HepG2 (cell line): ENCODE measurements around the gene FTCD. TPM values are rescaled to one million over a fixed set of nuclear protein-coding genes. Genes with fewer than 3 reads are reported as not detected.

ENCODE experiments used
- ASH2L ChIP-seq: fragments of 300-600, 200-600 bp; sonication (generic); IDR thresholded peaks from 2 replicates; pipeline ENCODE4 v1.7.0; 2017; ENCODE audit warnings: low read depth, mild to moderate bottlenecking, moderate library complexity, mixed read lengths, low read length; ENCODE audit not compliant: insufficient read length
- GABPB1 ChIP-seq: IDR thresholded peaks from 2 replicates; pipeline ENCODE4 v1.6.1; 2016; ENCODE audit warnings: mild to moderate bottlenecking, missing genetic modification reagents, moderate library complexity, missing compliant biosample characterization
- KDM2A ChIP-seq: sonication (generic); formaldehyde crosslinking; IDR thresholded peaks from 2 replicates; pipeline ENCODE4 v1.4.0; 2020; ENCODE audit warnings: low read depth, missing genetic modification reagents, borderline replicate concordance
- KDM5B ChIP-seq: sonication (generic); formaldehyde crosslinking; IDR thresholded peaks from 2 replicates; pipeline ENCODE4 v1.4.0; 2020; ENCODE audit warnings: missing genetic modification reagents, mild to moderate bottlenecking, borderline replicate concordance
- KLF13 ChIP-seq: sonication (generic); formaldehyde crosslinking; IDR thresholded peaks from 2 replicates; pipeline ENCODE4 v1.4.0; 2020; ENCODE audit warnings: mild to moderate bottlenecking, missing genetic modification reagents
- MEIS1 ChIP-seq: sonication (generic); formaldehyde crosslinking; IDR thresholded peaks from 2 replicates; pipeline ENCODE4 v1.9.0; 2021; ENCODE audit warnings: mild to moderate bottlenecking, missing genetic modification reagents, moderate library complexity, borderline replicate concordance
- NCOA2 ChIP-seq: sonication (generic); formaldehyde crosslinking; IDR thresholded peaks from 2 replicates; pipeline ENCODE4 v1.8.0; 2022; ENCODE audit warnings: inconsistent platforms
- NRL ChIP-seq: sonication (generic); formaldehyde crosslinking; IDR thresholded peaks from 2 replicates; pipeline ENCODE4 v1.5.0; 2020; ENCODE audit warnings: missing genetic modification reagents, mild to moderate bottlenecking, moderate library complexity, borderline replicate concordance
- POLR2A ChIP-seq, 2 experiments: IDR thresholded peaks; 2 replicates each; pipeline ENCODE4 v1.6.1; 2011; ENCODE audit warnings: low read depth in 2 of 2, low read length in 2 of 2, mild to moderate bottlenecking in 1 of 2, moderate library complexity in 1 of 2; ENCODE audit not compliant: insufficient read depth in 1 of 2
- POLR2AphosphoS5 ChIP-seq: IDR thresholded peaks from 2 replicates; pipeline ENCODE4 v1.6.1; 2012; ENCODE audit warnings: low read depth, low read length
- SETDB1 ChIP-seq: sonication (generic); formaldehyde crosslinking; IDR thresholded peaks from 2 replicates; pipeline ENCODE4 v1.5.1; 2020; ENCODE audit warnings: missing genetic modification reagents, mild to moderate bottlenecking, borderline replicate concordance
- SRF ChIP-seq: IDR thresholded peaks from 2 replicates; pipeline ENCODE4 v1.6.1; 2011; ENCODE audit warnings: mild to moderate bottlenecking, low read depth, low read length, moderate library complexity
- ZBTB8A ChIP-seq: sonication (generic); formaldehyde crosslinking; IDR thresholded peaks from 2 replicates; pipeline ENCODE4 v1.4.0; 2020; ENCODE audit warnings: mild to moderate bottlenecking, low read depth, missing genetic modification reagents, borderline replicate concordance
- ZNF30 ChIP-seq: sonication (generic); formaldehyde crosslinking; IDR thresholded peaks from 2 replicates; pipeline ENCODE4 v1.5.0; 2020; ENCODE audit warnings: mild to moderate bottlenecking, missing genetic modification reagents
- ZNF317 ChIP-seq: sonication (generic); formaldehyde crosslinking; IDR thresholded peaks from 2 replicates; pipeline ENCODE4 v1.5.0; 2020; ENCODE audit warnings: mild to moderate bottlenecking, missing genetic modification reagents
- ZNF329 ChIP-seq: sonication (generic); formaldehyde crosslinking; IDR thresholded peaks from 2 replicates; pipeline ENCODE4 v1.9.0; 2021; ENCODE audit warnings: low read depth, mild to moderate bottlenecking, missing genetic modification reagents
- ZNF546 ChIP-seq: sonication (generic); formaldehyde crosslinking; conservative IDR thresholded peaks from 2 replicates; pipeline ENCODE4 v1.8.1; 2023; ENCODE audit warnings: mild to moderate bottlenecking, missing genetic modification reagents
- ZNF556 ChIP-seq: sonication (generic); formaldehyde crosslinking; IDR thresholded peaks from 2 replicates; pipeline ENCODE4 v1.4.0; 2020; ENCODE audit warnings: mild to moderate bottlenecking, missing genetic modification reagents, borderline replicate concordance
- polyA plus RNA-seq, 8 experiments: library from polyadenylated mRNA; depleted of rRNA in 3 of 8; stranded (reverse) in 7 of 8; unstranded in 1 of 8; fragments of >200 nt; fragmentation: Illumina TruSeq in 4 of 8; extraction: Trizol in 4 of 8; gene quantifications; 2 replicates each; pipeline versions ENCODE4 v1.2.1 to v1.2.3, GENCODE V29; 2011 to 2016; ENCODE audit warnings: low read depth in 4 of 8, missing spikeins in 1 of 8, mixed read lengths in 1 of 8; ENCODE audit not compliant: insufficient read depth in 1 of 8
- total RNA-seq, 5 experiments: library from RNA; depleted of rRNA; stranded (reverse); fragments of >200 nt; fragmentation: Illumina TruSeq; extraction: Trizol; gene quantifications; 2 replicates each; pipeline ENCODE4 v1.2.3, GENCODE V29; 2016; ENCODE audit warnings: low read depth in 1 of 5
- TF ChIP-seq, protein P1 (sequence below): sonication (generic); formaldehyde crosslinking; IDR thresholded peaks from 2 replicates; pipeline ENCODE4 v1.5.0; 2020; ENCODE audit warnings: mild to moderate bottlenecking, missing genetic modification reagents, borderline replicate concordance
- TF ChIP-seq, protein P2 (sequence below): IDR thresholded peaks from 2 replicates; pipeline ENCODE4 v1.6.1; 2016; ENCODE audit warnings: mild to moderate bottlenecking, missing biosample characterization, missing genetic modification reagents
- TF ChIP-seq, protein P3 (sequence below): sonication (generic); formaldehyde crosslinking; IDR thresholded peaks from 2 replicates; pipeline ENCODE4 v1.4.0; 2020; ENCODE audit warnings: missing genetic modification reagents

FTCD gene
- total and polyA plus RNA-seq, 2 of the 13 experiments (the other 11 are each of a cell fraction or from before 2014, with no cell fraction given) = 75.7 to 105 TPM

DNA sequence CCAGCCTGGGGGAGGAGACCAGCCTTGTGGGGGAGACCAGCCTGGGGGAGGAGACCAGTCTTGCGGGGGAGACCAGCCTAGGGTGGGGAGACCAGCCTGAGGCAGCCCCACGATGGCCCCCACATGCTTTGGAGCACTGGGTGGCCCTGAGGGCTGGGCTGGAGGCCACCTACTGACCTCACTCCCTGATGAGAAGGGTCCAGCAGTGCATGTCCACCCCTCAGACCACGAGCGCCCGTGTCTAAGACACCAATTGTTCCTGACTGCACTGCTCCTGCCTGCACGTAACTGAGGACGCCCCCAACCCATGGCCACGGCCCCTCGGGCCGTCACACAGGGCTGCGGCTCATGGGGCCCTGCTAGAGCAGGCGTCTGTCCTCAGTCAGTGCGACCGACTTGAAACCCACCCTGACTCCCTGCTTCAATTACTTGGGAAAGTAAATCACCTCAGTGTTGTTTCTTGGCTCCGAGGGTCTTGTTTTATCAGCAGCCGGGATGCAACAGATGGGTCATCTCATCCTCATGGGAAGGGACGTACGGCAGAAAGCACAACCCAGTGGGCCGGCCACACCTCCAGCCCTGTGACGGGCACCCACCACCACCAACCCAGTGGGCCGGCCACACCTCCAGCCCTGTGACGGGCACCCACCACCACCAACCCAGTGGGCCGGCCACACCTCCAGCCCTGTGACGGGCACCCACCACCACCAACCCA is 28.7 kb upstream of the FTCD start, which contains the start of gene SPATC1L (continued):
- TF ChIP-seq, protein P1, sequence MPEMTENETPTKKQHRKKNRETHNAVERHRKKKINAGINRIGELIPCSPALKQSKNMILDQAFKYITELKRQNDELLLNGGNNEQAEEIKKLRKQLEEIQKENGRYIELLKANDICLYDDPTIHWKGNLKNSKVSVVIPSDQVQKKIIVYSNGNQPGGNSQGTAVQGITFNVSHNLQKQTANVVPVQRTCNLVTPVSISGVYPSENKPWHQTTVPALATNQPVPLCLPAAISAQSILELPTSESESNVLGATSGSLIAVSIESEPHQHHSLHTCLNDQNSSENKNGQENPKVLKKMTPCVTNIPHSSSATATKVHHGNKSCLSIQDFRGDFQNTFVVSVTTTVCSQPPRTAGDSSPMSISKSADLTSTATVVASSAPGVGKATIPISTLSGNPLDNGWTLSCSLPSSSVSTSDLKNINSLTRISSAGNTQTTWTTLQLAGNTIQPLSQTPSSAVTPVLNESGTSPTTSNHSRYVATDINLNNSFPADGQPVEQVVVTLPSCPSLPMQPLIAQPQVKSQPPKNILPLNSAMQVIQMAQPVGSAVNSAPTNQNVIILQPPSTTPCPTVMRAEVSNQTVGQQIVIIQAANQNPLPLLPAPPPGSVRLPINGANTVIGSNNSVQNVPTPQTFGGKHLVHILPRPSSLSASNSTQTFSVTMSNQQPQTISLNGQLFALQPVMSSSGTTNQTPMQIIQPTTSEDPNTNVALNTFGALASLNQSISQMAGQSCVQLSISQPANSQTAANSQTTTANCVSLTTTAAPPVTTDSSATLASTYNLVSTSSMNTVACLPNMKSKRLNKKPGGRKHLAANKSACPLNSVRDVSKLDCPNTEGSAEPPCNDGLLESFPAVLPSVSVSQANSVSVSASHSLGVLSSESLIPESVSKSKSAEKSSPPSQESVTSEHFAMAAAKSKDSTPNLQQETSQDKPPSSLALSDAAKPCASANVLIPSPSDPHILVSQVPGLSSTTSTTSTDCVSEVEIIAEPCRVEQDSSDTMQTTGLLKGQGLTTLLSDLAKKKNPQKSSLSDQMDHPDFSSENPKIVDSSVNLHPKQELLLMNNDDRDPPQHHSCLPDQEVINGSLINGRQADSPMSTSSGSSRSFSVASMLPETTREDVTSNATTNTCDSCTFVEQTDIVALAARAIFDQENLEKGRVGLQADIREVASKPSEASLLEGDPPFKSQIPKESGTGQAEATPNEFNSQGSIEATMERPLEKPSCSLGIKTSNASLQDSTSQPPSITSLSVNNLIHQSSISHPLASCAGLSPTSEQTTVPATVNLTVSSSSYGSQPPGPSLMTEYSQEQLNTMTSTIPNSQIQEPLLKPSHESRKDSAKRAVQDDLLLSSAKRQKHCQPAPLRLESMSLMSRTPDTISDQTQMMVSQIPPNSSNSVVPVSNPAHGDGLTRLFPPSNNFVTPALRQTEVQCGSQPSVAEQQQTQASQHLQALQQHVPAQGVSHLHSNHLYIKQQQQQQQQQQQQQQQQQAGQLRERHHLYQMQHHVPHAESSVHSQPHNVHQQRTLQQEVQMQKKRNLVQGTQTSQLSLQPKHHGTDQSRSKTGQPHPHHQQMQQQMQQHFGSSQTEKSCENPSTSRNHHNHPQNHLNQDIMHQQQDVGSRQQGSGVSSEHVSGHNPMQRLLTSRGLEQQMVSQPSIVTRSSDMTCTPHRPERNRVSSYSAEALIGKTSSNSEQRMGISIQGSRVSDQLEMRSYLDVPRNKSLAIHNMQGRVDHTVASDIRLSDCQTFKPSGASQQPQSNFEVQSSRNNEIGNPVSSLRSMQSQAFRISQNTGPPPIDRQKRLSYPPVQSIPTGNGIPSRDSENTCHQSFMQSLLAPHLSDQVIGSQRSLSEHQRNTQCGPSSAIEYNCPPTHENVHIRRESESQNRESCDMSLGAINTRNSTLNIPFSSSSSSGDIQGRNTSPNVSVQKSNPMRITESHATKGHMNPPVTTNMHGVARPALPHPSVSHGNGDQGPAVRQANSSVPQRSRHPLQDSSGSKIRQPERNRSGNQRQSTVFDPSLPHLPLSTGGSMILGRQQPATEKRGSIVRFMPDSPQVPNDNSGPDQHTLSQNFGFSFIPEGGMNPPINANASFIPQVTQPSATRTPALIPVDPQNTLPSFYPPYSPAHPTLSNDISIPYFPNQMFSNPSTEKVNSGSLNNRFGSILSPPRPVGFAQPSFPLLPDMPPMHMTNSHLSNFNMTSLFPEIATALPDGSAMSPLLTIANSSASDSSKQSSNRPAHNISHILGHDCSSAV (CRISPR knock-in tag) = no peak
- TF ChIP-seq ASH2L (peak; percentile 18), ZNF30 (CRISPR knock-in tag) (no peak), NRL (CRISPR knock-in tag) (no peak), ZNF546 (no peak), KDM5B (peak; percentile 12; the same call in 1 of the 2 replicates), GABPB1 (CRISPR knock-in tag) (0 out of 2 replicates have a peak, but pooled peaks have one; percentile 22), ZNF329 (CRISPR knock-in tag) (no peak), NCOA2 (CRISPR knock-in tag) (no peak), ZNF556 (no peak), SRF (no peak), KLF13 (CRISPR knock-in tag) (no peak), POLR2AphosphoS5 (peak; percentile 28; the same call in 1 of the 2 replicates), MEIS1 (CRISPR knock-in tag) (no peak), ZNF317 (CRISPR knock-in tag) (no peak), KDM2A (CRISPR knock-in tag) (0 out of 2 replicates have a peak, but pooled peaks have one; percentile 6), POLR2A (IDR thresholded peaks at IDR 0.05; ENCODE audit: insufficient read depth in 1 of 2, low read depth in 2 of 2, low read length in 2 of 2) (no peak), ZBTB8A (no peak), SETDB1 (CRISPR knock-in tag) (no peak)
- TF ChIP-seq, protein P2, sequence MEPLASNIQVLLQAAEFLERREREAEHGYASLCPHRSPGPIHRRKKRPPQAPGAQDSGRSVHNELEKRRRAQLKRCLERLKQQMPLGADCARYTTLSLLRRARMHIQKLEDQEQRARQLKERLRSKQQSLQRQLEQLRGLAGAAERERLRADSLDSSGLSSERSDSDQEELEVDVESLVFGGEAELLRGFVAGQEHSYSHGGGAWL (CRISPR knock-in tag) = no peak
- TF ChIP-seq, protein P3, sequence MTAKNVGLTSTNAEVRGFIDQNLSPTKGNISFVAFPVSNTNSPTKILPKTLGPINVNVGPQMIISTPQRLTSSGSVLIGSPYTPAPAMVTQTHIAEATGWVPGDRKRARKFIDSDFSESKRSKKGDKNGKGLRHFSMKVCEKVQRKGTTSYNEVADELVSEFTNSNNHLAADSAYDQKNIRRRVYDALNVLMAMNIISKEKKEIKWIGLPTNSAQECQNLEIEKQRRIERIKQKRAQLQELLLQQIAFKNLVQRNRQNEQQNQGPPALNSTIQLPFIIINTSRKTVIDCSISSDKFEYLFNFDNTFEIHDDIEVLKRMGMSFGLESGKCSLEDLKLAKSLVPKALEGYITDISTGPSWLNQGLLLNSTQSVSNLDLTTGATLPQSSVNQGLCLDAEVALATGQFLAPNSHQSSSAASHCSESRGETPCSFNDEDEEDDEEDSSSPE (CRISPR knock-in tag) = no peak
